Measurements from ENCODE around the gene CARD10.

DNA sequence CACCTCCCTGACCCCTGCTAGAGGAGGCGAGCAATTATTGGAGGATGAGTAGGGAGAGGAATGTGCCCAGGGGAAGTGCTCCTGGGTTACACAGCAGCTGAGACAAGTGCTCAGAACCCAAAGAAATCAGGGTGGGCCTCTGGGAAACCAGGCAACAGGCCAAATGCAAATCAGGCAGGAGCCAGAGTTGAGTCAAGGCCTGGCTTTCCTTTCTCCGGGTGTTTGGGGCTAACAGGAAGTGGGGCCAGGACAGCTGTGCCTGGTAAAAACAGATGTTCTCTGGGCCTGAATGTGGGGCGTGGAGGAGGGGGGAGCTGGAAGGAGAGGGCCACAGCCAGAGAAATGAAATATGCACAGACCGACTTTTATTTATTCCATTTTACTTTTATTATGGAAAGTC is 55.0 kb downstream of the CARD10 start:
- TF ChIP-seq, protein P1, sequence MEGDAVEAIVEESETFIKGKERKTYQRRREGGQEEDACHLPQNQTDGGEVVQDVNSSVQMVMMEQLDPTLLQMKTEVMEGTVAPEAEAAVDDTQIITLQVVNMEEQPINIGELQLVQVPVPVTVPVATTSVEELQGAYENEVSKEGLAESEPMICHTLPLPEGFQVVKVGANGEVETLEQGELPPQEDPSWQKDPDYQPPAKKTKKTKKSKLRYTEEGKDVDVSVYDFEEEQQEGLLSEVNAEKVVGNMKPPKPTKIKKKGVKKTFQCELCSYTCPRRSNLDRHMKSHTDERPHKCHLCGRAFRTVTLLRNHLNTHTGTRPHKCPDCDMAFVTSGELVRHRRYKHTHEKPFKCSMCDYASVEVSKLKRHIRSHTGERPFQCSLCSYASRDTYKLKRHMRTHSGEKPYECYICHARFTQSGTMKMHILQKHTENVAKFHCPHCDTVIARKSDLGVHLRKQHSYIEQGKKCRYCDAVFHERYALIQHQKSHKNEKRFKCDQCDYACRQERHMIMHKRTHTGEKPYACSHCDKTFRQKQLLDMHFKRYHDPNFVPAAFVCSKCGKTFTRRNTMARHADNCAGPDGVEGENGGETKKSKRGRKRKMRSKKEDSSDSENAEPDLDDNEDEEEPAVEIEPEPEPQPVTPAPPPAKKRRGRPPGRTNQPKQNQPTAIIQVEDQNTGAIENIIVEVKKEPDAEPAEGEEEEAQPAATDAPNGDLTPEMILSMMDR (IDR thresholded peaks at IDR 0.05), result no peak
- TF ChIP-seq POLR2A (IDR thresholded peaks at IDR 0.05), result no peak

Data from body of pancreas (tissue), 4 donors.